Thoracic aorta (tissue), 2 donors: ENCODE measurements around the gene CNTNAP2. TPM values are rescaled to one million over a fixed set of nuclear protein-coding genes. Genes with fewer than 3 reads are reported as not detected.

Experiments
- ATAC-seq: fragments of 150-250 bp; one replicate; pipeline ENCODE4 v1.8.0; 2017; ENCODE audit warnings: low read depth; ENCODE audit not compliant: insufficient number of reproducible peaks, low FRiP score
- DNase-seq: peaks from one replicate; pipeline ENCODE4 v3.0.0-alpha.2; 2020; ENCODE audit warnings: low spot score
- H3K27ac ChIP-seq, 2 donors: fragments of 200-600 bp; sonication (generic); 1 replicate in 1 of 2; 2 replicates in 1 of 2; pipeline ENCODE4 v1.5.1; 2016; ENCODE audit warnings: mild to moderate bottlenecking in 2 of 2, moderate library complexity in 2 of 2
- H3K27me3 ChIP-seq: fragments of 200-600 bp; sonication (generic); replicated peaks from 2 replicates; pipeline ENCODE4 v1.6.0; 2016; ENCODE audit warnings: mild to moderate bottlenecking; ENCODE audit not compliant: insufficient read depth
- H3K36me3 ChIP-seq: fragments of 200-600 bp; sonication (generic); one replicate; pipeline ENCODE4 v1.5.1; 2016
- H3K4me1 ChIP-seq, 2 donors: fragments of 200-600 bp; sonication (generic); 1 replicate in 1 of 2; 2 replicates in 1 of 2; pipeline versions ENCODE4 v1.5.1 to v1.6.0; 2016; ENCODE audit warnings: low read depth in 2 of 2, mild to moderate bottlenecking in 1 of 2; ENCODE audit not compliant: control insufficient read depth in 1 of 2
- H3K4me3 ChIP-seq: fragments of 200-600 bp; sonication (generic); 2 replicates; pipeline ENCODE4 v1.5.1; 2016; ENCODE audit warnings: mild to moderate bottlenecking
- H3K9me3 ChIP-seq: fragments of 200-600 bp; sonication (generic); 2 replicates; pipeline ENCODE4 v1.5.1; 2016
- CTCF ChIP-seq: fragments of 200-600 bp; sonication (generic); IDR thresholded peaks from one replicate; pipeline ENCODE4 v1.5.1; 2019; ENCODE audit warnings: antibody characterized with exemption
- total RNA-seq, 2 donors: library from RNA; depleted of rRNA; stranded (reverse); fragments of >200 nt; gene quantifications; one replicate each; pipeline versions ENCODE4 v1.1.0 to v1.2.3, GENCODE V29; 2016

Gene CNTNAP2
- total RNA-seq, 2 donors from 2014 or later = not detected

GRCh38 chr7:146619641-146620040 is 503.0 kb downstream of the CNTNAP2 start:
- H3K9me3 ChIP-seq = no peaks in the 10 kb centered on the region
- TF ChIP-seq CTCF = no peak
- no peak for ATAC-seq
- H3K36me3 ChIP-seq = no peaks in the 10 kb centered on the region
- H3K4me1 ChIP-seq = no peaks in the 10 kb centered on the region
- no peak overlapping the region for H3K4me3 ChIP-seq
- no peaks in the 10 kb centered on the region for H3K27me3 ChIP-seq
- H3K27ac ChIP-seq = no peak overlapping the region
- no peak for DNase-seq

- H3K9me3 ChIP-seq = no peaks in the 10 kb centered on the region
- H3K27ac ChIP-seq = no peak overlapping the region
- TF ChIP-seq CTCF = no peak
- no peaks in the 10 kb centered on the region for H3K4me1 ChIP-seq
- no peak overlapping the region for H3K4me3 ChIP-seq
- DNase-seq (no peak), ATAC-seq (no peak)
- no peaks in the 10 kb centered on the region for H3K36me3 ChIP-seq
- no peaks in the 10 kb centered on the region for H3K27me3 ChIP-seq
Measured at GRCh38 chr7:146626912-146627311, 510.3 kb downstream of the CNTNAP2 start.

- Histone ChIP-seq H3K36me3 (no peaks in the 10 kb centered on the region), H3K27me3 (no peaks in the 10 kb centered on the region), H3K27ac (no peak overlapping the region), H3K4me1 (no peaks in the 10 kb centered on the region), H3K9me3 (no peaks in the 10 kb centered on the region), H3K4me3 (no peak overlapping the region)
- DNase-seq = no peak
- no peak for ATAC-seq
- no peak for TF ChIP-seq CTCF
Measured at GRCh38 chr7:146635205-146636032, 518.8 kb downstream of the CNTNAP2 start.

- ATAC-seq (no peak), DNase-seq (no peak)
- Histone ChIP-seq H3K27me3 (no peaks in the 10 kb centered on the region), H3K4me1 (no peaks in the 10 kb centered on the region), H3K36me3 (no peaks in the 10 kb centered on the region), H3K27ac (no peak overlapping the region), H3K4me3 (no peak overlapping the region), H3K9me3 (no peaks in the 10 kb centered on the region)
- no peak for TF ChIP-seq CTCF
Measured at GRCh38 chr7:146636033-146636356, 519.4 kb downstream of the CNTNAP2 start.

GRCh38 chr7:146636581-146636980 is 520.0 kb downstream of the CNTNAP2 start:
- no peak for TF ChIP-seq CTCF
- ATAC-seq (no peak), DNase-seq (no peak)
- H3K36me3 ChIP-seq = no peaks in the 10 kb centered on the region
- H3K4me3 ChIP-seq = no peak overlapping the region
- H3K4me1 ChIP-seq = no peaks in the 10 kb centered on the region
- no peaks in the 10 kb centered on the region for H3K9me3 ChIP-seq
- no peak overlapping the region for H3K27ac ChIP-seq
- H3K27me3 ChIP-seq = no peaks in the 10 kb centered on the region
